Endothelial cell of umbilical vein (primary cell): Measurements from ENCODE around the gene KAT14. TPM values are rescaled to one million over a fixed set of nuclear protein-coding genes. Genes with fewer than 3 reads are reported as not detected.

Source experiments
- BruUV-seq: library from RNA; stranded (reverse); fragments of 400-500 nt; replicated peaks from 2 replicates; lab custom pipeline; 2021; lab: Mats Ljungman, UMichigan
- CTCF ChIA-PET: fragments of 300-600, 350-600 bp; sonication (Branson Sonifier 250); formaldehyde crosslinking; loops from one replicate; lab custom pipeline; 2021; ENCODE audit warnings: antibody characterized with exemption, inconsistent platforms; lab: Charles Lee
- POLR2A ChIA-PET: fragments of 300-600, 350-600 bp; sonication (Branson Sonifier 250); formaldehyde crosslinking; loops from one replicate; lab custom pipeline; 2021; ENCODE audit warnings: antibody characterized with exemption, inconsistent platforms; lab: Charles Lee
- DNase-seq: peaks from one replicate; pipeline ENCODE4 v3.0.0-alpha.2; 2011; ENCODE audit warnings: low read depth, low spot score
- FAIRE-seq: peaks from 2 replicates; lab custom pipeline; 2011; peaks lifted over from hg19 to GRCh38; lab: Jason Lieb, UNC
- H2AFZ ChIP-seq: 2 replicates; pipeline ENCODE4 v1.6.0; 2012; ENCODE audit warnings: low read depth, low read length, control low read depth, inconsistent platforms
- H3K27ac ChIP-seq: 2 replicates; pipeline ENCODE4 v1.5.1; 2011; ENCODE audit warnings: low read depth, mild to moderate bottlenecking, control low read depth, low read length, moderate library complexity; ENCODE audit not compliant: insufficient read depth
- H3K27me3 ChIP-seq, 2 experiments: 2 replicates each; pipeline versions ENCODE4 v1.6.0 to v1.6.1; 2011; ENCODE audit warnings: low read length in 2 of 2, mixed read lengths in 1 of 2; ENCODE audit not compliant: control insufficient read depth in 2 of 2, insufficient read depth in 2 of 2
- H3K36me3 ChIP-seq, 2 experiments: 2 replicates in 1 of 2; 3 replicates in 1 of 2; pipeline ENCODE4 v1.5.1; 2011; ENCODE audit warnings: low read length in 2 of 2, mild to moderate bottlenecking in 1 of 2, moderate library complexity in 1 of 2; ENCODE audit not compliant: control insufficient read depth in 2 of 2, insufficient read depth in 2 of 2; ENCODE audit errors: extremely low read depth in 1 of 2
- H3K4me1 ChIP-seq: 3 replicates; pipeline ENCODE4 v1.5.1; 2011; ENCODE audit warnings: mild to moderate bottlenecking, low read length; ENCODE audit not compliant: control insufficient read depth, insufficient read depth; ENCODE audit errors: extremely low read depth
- H3K4me2 ChIP-seq: 2 replicates; pipeline ENCODE4 v1.6.1; 2011; ENCODE audit warnings: low read length, control low read depth, mixed read lengths; ENCODE audit not compliant: insufficient read depth
- H3K4me3 ChIP-seq, 3 experiments: fragments of 200-600 bp in 1 of 3; sonication (generic), shearing (Covaris generic) in 1 of 3; replicated peaks in 1 of 3; 2 replicates each; pipeline ENCODE4 v1.5.1; 2011 to 2016; ENCODE audit warnings: control low read depth in 3 of 3, low read length in 3 of 3, mild to moderate bottlenecking in 2 of 3, inconsistent platforms in 1 of 3, low read depth in 1 of 3, moderate library complexity in 1 of 3; ENCODE audit not compliant: insufficient read depth in 1 of 3
- H3K79me2 ChIP-seq: 2 replicates; pipeline ENCODE4 v1.6.0; 2012; ENCODE audit warnings: low read length, inconsistent platforms; ENCODE audit not compliant: control insufficient read depth, insufficient read depth
- H3K9ac ChIP-seq: replicated peaks from 2 replicates; pipeline ENCODE3; 2011; ENCODE audit warnings: low read length, control low read depth; ENCODE audit not compliant: insufficient read depth; ENCODE audit errors: extremely low read depth
- H3K9me1 ChIP-seq: replicated peaks from 3 replicates; pipeline ENCODE4 v1.6.0; 2011; ENCODE audit warnings: mild to moderate bottlenecking, low read length; ENCODE audit not compliant: control insufficient read depth, insufficient read depth; ENCODE audit errors: extremely low read depth
- H3K9me3 ChIP-seq: replicated peaks from 2 replicates; pipeline ENCODE4 v1.5.1; 2012; ENCODE audit warnings: low read length, inconsistent platforms; ENCODE audit not compliant: control insufficient read depth, insufficient read depth
- H4K20me1 ChIP-seq: replicated peaks from 2 replicates; pipeline ENCODE3; 2011; ENCODE audit warnings: mild to moderate bottlenecking, low read length; ENCODE audit not compliant: control insufficient read depth, insufficient read depth; ENCODE audit errors: extremely low read depth
- CTCF ChIP-seq, 2 donors: IDR thresholded peaks; 1 replicate in 1 of 2; 2 replicates in 1 of 2; pipeline ENCODE4 v1.5.1; 2011; ENCODE audit warnings: low read length in 2 of 2, mild to moderate bottlenecking in 2 of 2, moderate library complexity in 2 of 2, control low read depth in 1 of 2, inconsistent platforms in 1 of 2, low read depth in 1 of 2; ENCODE audit not compliant: insufficient read depth in 1 of 2; ENCODE audit errors: extremely low read depth in 1 of 2
- EZH2 ChIP-seq: IDR thresholded peaks from 2 replicates; pipeline ENCODE4 v1.6.1; 2012; ENCODE audit warnings: borderline replicate concordance, low read depth, mild to moderate bottlenecking, moderate library complexity, low read length, inconsistent platforms; ENCODE audit not compliant: severe bottlenecking
- FOS ChIP-seq: IDR thresholded peaks from 2 replicates; pipeline ENCODE4 v1.6.1; 2011; ENCODE audit warnings: mild to moderate bottlenecking, low read length, moderate library complexity, borderline replicate concordance; ENCODE audit not compliant: insufficient read depth
- GATA2 ChIP-seq: IDR thresholded peaks from 2 replicates; pipeline ENCODE4 v1.7.0; 2011; ENCODE audit warnings: low read depth, mild to moderate bottlenecking, moderate library complexity, mixed read lengths, low read length; ENCODE audit not compliant: insufficient read length, insufficient read depth
- JUN ChIP-seq: IDR thresholded peaks from 2 replicates; pipeline ENCODE4 v1.6.1; 2011; ENCODE audit warnings: borderline replicate concordance, low read depth; ENCODE audit not compliant: insufficient read length, insufficient read depth
- MAX ChIP-seq: IDR thresholded peaks from 2 replicates; pipeline ENCODE4 v1.6.1; 2011; ENCODE audit not compliant: insufficient read depth, insufficient read length
- MYC ChIP-seq: IDR thresholded peaks from one replicate; pipeline ENCODE4 v1.6.1; 2011; ENCODE audit warnings: mild to moderate bottlenecking, low read depth, low read length
- POLR2A ChIP-seq: IDR thresholded peaks from 2 replicates; pipeline ENCODE4 v1.6.1; 2012; ENCODE audit warnings: low read depth, mild to moderate bottlenecking, control low read depth, low read length
- POLR2AphosphoS5 ChIP-seq: IDR thresholded peaks from 2 replicates; pipeline ENCODE4 v1.6.1; 2012; ENCODE audit warnings: low read depth, mild to moderate bottlenecking, control low read depth, low read length, moderate library complexity; ENCODE audit not compliant: insufficient read depth
- dilution Hi-C: fragments of 300-500 bp; cut with MboI; formaldehyde crosslinking; loops from one replicate; pipeline ENCODE4 v1.15.0; 2019; ENCODE audit warnings: low sequenced_read_pairs; ENCODE audit not compliant: extremely low pct_ligation_motif_present
- intact Hi-C: fragments of 100-400 bp; cut with micrococcal nuclease; formaldehyde crosslinking; loops from one replicate; pipeline ENCODE4 v1.10.0; 2022
- polyA plus RNA-seq, 4 experiments: library from polyadenylated mRNA; depleted of rRNA in 3 of 4; stranded (reverse) in 3 of 4; unstranded in 1 of 4; fragments of >200 nt; gene quantifications; 2 replicates each; pipeline versions ENCODE4 v1.2.1 to v1.2.3, GENCODE V29; 2011 to 2012; ENCODE audit warnings: missing spikeins in 1 of 4
- total RNA-seq: library from RNA; stranded (reverse); gene quantifications from 2 replicates; pipeline ENCODE4 v1.2.3, GENCODE V29; 2021

The KAT14 gene
- total and polyA plus RNA-seq, 2 donors (not counting 3 experiments of a cell fraction or from before 2014, with no cell fraction given) = 6.7 to 11.7 TPM

DNA sequence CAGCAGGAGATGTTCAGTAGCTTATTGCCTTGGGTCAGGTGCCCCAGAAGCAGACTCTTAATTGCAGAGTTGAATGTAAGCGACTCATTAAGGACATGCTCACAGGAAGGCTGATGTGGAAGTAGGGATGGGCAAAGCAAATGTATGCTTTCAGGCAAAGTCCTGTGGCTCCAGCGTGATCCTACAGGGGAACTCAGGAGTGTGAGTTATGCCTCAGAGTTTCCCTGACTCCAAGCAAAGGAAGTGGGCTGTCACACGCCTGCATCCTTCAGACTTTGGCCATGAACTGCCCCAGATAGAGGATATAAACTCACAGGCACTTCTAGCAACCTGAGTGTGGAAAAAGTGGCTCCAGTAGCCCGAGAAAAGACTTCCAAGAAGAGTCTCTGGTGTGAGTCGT, 85.7 kb downstream of the KAT14 start:
- DNase-seq = peak; percentile 5

More for the DNA sequence above, 85.7 kb downstream of the KAT14 start:
- ChIA-PET POLR2A (no interaction called here), CTCF (no interaction called here)
- BruUV-seq = no TSS peak
- Histone ChIP-seq H3K36me3 (no peaks in the 10 kb centered on the region), H3K4me3 (no peak overlapping the region), H3K4me1 (peaks cover 14% of the 10 kb centered on the region), H2AFZ (no peak overlapping the region), H3K27me3 (no peaks in the 10 kb centered on the region), H3K9me3 (no peaks in the 10 kb centered on the region), H4K20me1 (no peaks in the 10 kb centered on the region), H3K9ac (no peak overlapping the region), H3K4me2 (no peak overlapping the region), H3K27ac (no peak overlapping the region), H3K79me2 (no peaks in the 10 kb centered on the region), H3K9me1 (no peaks in the 10 kb centered on the region)
- no peak for FAIRE-seq
- TF ChIP-seq FOS = no peak
- TF ChIP-seq POLR2AphosphoS5 = no peak
- no peak for TF ChIP-seq EZH2
- no peak for TF ChIP-seq POLR2A
- TF ChIP-seq GATA2 = no peak
- no peak for TF ChIP-seq MYC
- no peak for TF ChIP-seq CTCF (IDR thresholded peaks at IDR 0.05; ENCODE audit: extremely low read depth in 1 of 2, insufficient read depth in 1 of 2, low read depth in 1 of 2, low read length in 2 of 2)
- no peak for TF ChIP-seq MAX
- TF ChIP-seq JUN = no peak
- dilution Hi-C loops = no loop called here
- intact Hi-C loops = loop anchor here (5.0 kb wide), 1 partner anchor 86 kb away; the partner anchor contains the start of genes KAT14 and PET117
